Breast epithelium (tissue), 3 donors: ENCODE measurements around the gene FITM1.

ENCODE experiments used
- CTCF ChIP-seq, 3 donors: fragments of 450-650 bp; IDR thresholded peaks; one replicate each; pipeline ENCODE4 v1.5.1; 2016 to 2017; ENCODE audit warnings: antibody characterized with exemption in 3 of 3, mild to moderate bottlenecking in 3 of 3, moderate library complexity in 3 of 3
- POLR2A ChIP-seq: fragments of 450-650 bp; IDR thresholded peaks from one replicate; pipeline ENCODE4 v1.6.1; 2016; ENCODE audit warnings: antibody characterized with exemption, mild to moderate bottlenecking, moderate library complexity
- POLR2AphosphoS5 ChIP-seq, 3 donors: sonication (generic); formaldehyde crosslinking; IDR thresholded peaks; one replicate each; pipeline ENCODE4 v1.6.1; 2017; ENCODE audit warnings: antibody characterized with exemption in 3 of 3

- TF ChIP-seq POLR2AphosphoS5 (IDR thresholded peaks at IDR 0.05) (no peak), CTCF (IDR thresholded peaks at IDR 0.05) (no peak), POLR2A (no peak)
These were observed 20.4 kb upstream of the FITM1 start for GRCh38 chr14:24110060-24110459.
